ENCODE measurements around the gene ZBP1.
"Not testable (repeated sequence)": the region's sequence is repeated elsewhere in the genome, so short reads cannot be mapped to it uniquely, and the experiment has no call there.

The ZBP1 gene

GRCh38 chr20:57633945-57634491 lies 13.8 kb upstream of the ZBP1 start:
- TF ChIP-seq EZH2phosphoT487 (IDR thresholded peaks at IDR 0.05; ENCODE audit: borderline replicate concordance) (no peak), CTCF (conservative IDR thresholded peaks at IDR 0.05; ENCODE audit: low read length) (no peak)
- no peak overlapping the region for H3K4me2 ChIP-seq (ENCODE audit: low read depth, low read length, poor library complexity, severe bottlenecking)

GRCh38 chr20:57632286-57632685 lies 12.1 kb upstream of the ZBP1 start:
- Histone ChIP-seq H3K4me3 (ENCODE audit: low read length, poor library complexity, severe bottlenecking) (no peak overlapping the region), H2AFZ (ENCODE audit: low read length) (no peak overlapping the region), H3K27me3 (ENCODE audit: insufficient read depth, low read length, poor library complexity, severe bottlenecking) (peaks cover 45% of the 10 kb centered on the region), H3K4me2 (ENCODE audit: low read depth, low read length, poor library complexity, severe bottlenecking) (no peak overlapping the region), H4K20me1 (ENCODE audit: insufficient read depth, low read length, poor library complexity, severe bottlenecking) (no peaks in the 10 kb centered on the region), H3K4me1 (ENCODE audit: insufficient read depth, low read length, poor library complexity, severe bottlenecking) (peaks cover 24% of the 10 kb centered on the region), H3K36me3 (ENCODE audit: insufficient read depth, low read length) (no peaks in the 10 kb centered on the region), H3K79me2 (ENCODE audit: insufficient read depth, low read length) (no peaks in the 10 kb centered on the region), H3K9me3 (ENCODE audit: insufficient read depth, low read depth, low read length) (no peaks in the 10 kb centered on the region), H3K9ac (ENCODE audit: low read depth, low read length, poor library complexity, severe bottlenecking) (no peak overlapping the region), H3K9me2 (replicated peaks; ENCODE audit: low read depth, low read length) (no peaks in the 10 kb centered on the region), H3F3A (ENCODE audit: low read depth) (no peaks in the 10 kb centered on the region)
- TF ChIP-seq EZH2phosphoT487 (IDR thresholded peaks at IDR 0.05; ENCODE audit: borderline replicate concordance) (no peak), CTCF (conservative IDR thresholded peaks at IDR 0.05; ENCODE audit: low read length) (no peak)

More at GRCh38 chr20:57633945-57634491, 13.8 kb upstream of the ZBP1 start:
- no peak overlapping the region for H3K9ac ChIP-seq (ENCODE audit: low read depth, low read length, poor library complexity, severe bottlenecking)
- no peaks in the 10 kb centered on the region for H3K36me3 ChIP-seq (ENCODE audit: insufficient read depth, low read length)
- H3K4me1 ChIP-seq (ENCODE audit: insufficient read depth, low read length, poor library complexity, severe bottlenecking): peaks cover 11% of the 10 kb centered on the region
- no peaks in the 10 kb centered on the region for H4K20me1 ChIP-seq (ENCODE audit: insufficient read depth, low read length, poor library complexity, severe bottlenecking)
- H3K9me3 ChIP-seq (ENCODE audit: insufficient read depth, low read depth, low read length): no peaks in the 10 kb centered on the region
- no peaks in the 10 kb centered on the region for H3K9me2 ChIP-seq (replicated peaks; ENCODE audit: low read depth, low read length)
- peaks cover 47% of the 10 kb centered on the region for H3K27me3 ChIP-seq (ENCODE audit: insufficient read depth, low read length, poor library complexity, severe bottlenecking)
- no peaks in the 10 kb centered on the region for H3F3A ChIP-seq (ENCODE audit: low read depth)
- H3K79me2 ChIP-seq (ENCODE audit: insufficient read depth, low read length): no peaks in the 10 kb centered on the region
- no peak overlapping the region for H3K4me3 ChIP-seq (ENCODE audit: low read length, poor library complexity, severe bottlenecking)
- no peak overlapping the region for H2AFZ ChIP-seq (ENCODE audit: low read length)

GRCh38 chr20:57630061-57630460 lies 9.8 kb upstream of the ZBP1 start:
- TF ChIP-seq EZH2phosphoT487 (IDR thresholded peaks at IDR 0.05; ENCODE audit: borderline replicate concordance): no peak
- TF ChIP-seq CTCF (conservative IDR thresholded peaks at IDR 0.05; ENCODE audit: low read length): no peak
- H4K20me1 ChIP-seq (ENCODE audit: insufficient read depth, low read length, poor library complexity, severe bottlenecking): no peaks in the 10 kb centered on the region
- H3K9ac ChIP-seq (ENCODE audit: low read depth, low read length, poor library complexity, severe bottlenecking): no peak overlapping the region
- H3K9me3 ChIP-seq (ENCODE audit: insufficient read depth, low read depth, low read length): no peaks in the 10 kb centered on the region
- no peaks in the 10 kb centered on the region for H3K9me2 ChIP-seq (replicated peaks; ENCODE audit: low read depth, low read length)
- H3K4me2 ChIP-seq (ENCODE audit: low read depth, low read length, poor library complexity, severe bottlenecking): no peak overlapping the region
- no peak overlapping the region for H3K4me3 ChIP-seq (ENCODE audit: low read length, poor library complexity, severe bottlenecking)
- no peak overlapping the region for H2AFZ ChIP-seq (ENCODE audit: low read length)
- H3K36me3 ChIP-seq (ENCODE audit: insufficient read depth, low read length): no peaks in the 10 kb centered on the region
- H3K79me2 ChIP-seq (ENCODE audit: insufficient read depth, low read length): no peaks in the 10 kb centered on the region
- no peaks in the 10 kb centered on the region for H3F3A ChIP-seq (ENCODE audit: low read depth)
- H3K4me1 ChIP-seq (ENCODE audit: insufficient read depth, low read length, poor library complexity, severe bottlenecking): peaks cover 26% of the 10 kb centered on the region
- H3K27me3 ChIP-seq (ENCODE audit: insufficient read depth, low read length, poor library complexity, severe bottlenecking): peaks cover 25% of the 10 kb centered on the region

DNA sequence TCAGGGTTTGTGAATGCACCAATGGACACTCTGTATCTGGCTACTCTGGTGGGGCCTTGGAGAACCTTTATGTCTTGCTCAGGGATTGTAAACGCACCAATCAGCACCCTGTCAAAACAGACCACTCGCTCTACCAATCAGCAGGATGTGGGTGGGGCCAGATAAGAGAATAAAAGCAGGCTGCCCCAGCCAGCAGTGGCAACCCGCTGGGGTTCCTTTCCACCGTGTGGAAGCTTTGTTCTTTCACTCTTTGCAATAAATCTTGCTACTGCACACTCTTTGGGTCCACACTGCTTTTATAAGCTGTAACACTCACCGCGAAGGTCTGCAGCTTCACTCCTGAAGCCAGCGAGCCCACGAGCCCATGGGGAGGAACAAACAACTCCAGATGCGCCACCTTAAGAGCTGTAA lies 9.3 kb upstream of the ZBP1 start:
- Histone ChIP-seq H3K4me1 (ENCODE audit: insufficient read depth, low read length, poor library complexity, severe bottlenecking) (peaks cover 26% of the 10 kb centered on the region), H3K27me3 (ENCODE audit: insufficient read depth, low read length, poor library complexity, severe bottlenecking) (peaks cover 20% of the 10 kb centered on the region)
- not testable (repeated sequence) for H3F3A ChIP-seq (ENCODE audit: low read depth); H3K9me3 ChIP-seq (ENCODE audit: insufficient read depth, low read depth, low read length); H3K4me3 ChIP-seq (ENCODE audit: low read length, poor library complexity, severe bottlenecking); H3K9ac ChIP-seq (ENCODE audit: low read depth, low read length, poor library complexity, severe bottlenecking); H3K4me2 ChIP-seq (ENCODE audit: low read depth, low read length, poor library complexity, severe bottlenecking); H3K36me3 ChIP-seq (ENCODE audit: insufficient read depth, low read length); H3K9me2 ChIP-seq (replicated peaks; ENCODE audit: low read depth, low read length); H3K79me2 ChIP-seq (ENCODE audit: insufficient read depth, low read length); H2AFZ ChIP-seq (ENCODE audit: low read length); H4K20me1 ChIP-seq (ENCODE audit: insufficient read depth, low read length, poor library complexity, severe bottlenecking)

- not testable (repeated sequence) for H3K4me3 ChIP-seq (ENCODE audit: low read length, poor library complexity, severe bottlenecking); H3K36me3 ChIP-seq (ENCODE audit: insufficient read depth, low read length); H3K9me3 ChIP-seq (ENCODE audit: insufficient read depth, low read depth, low read length); H2AFZ ChIP-seq (ENCODE audit: low read length); H3K79me2 ChIP-seq (ENCODE audit: insufficient read depth, low read length); H3K9ac ChIP-seq (ENCODE audit: low read depth, low read length, poor library complexity, severe bottlenecking); H3K4me2 ChIP-seq (ENCODE audit: low read depth, low read length, poor library complexity, severe bottlenecking); H3F3A ChIP-seq (ENCODE audit: low read depth); H3K9me2 ChIP-seq (replicated peaks; ENCODE audit: low read depth, low read length); H4K20me1 ChIP-seq (ENCODE audit: insufficient read depth, low read length, poor library complexity, severe bottlenecking)
- Histone ChIP-seq H3K4me1 (ENCODE audit: insufficient read depth, low read length, poor library complexity, severe bottlenecking) (peaks cover 21% of the 10 kb centered on the region), H3K27me3 (ENCODE audit: insufficient read depth, low read length, poor library complexity, severe bottlenecking) (peaks cover 20% of the 10 kb centered on the region)
Observed at GRCh38 chr20:57628962-57629308, 8.7 kb upstream of the ZBP1 start.

All from Loucy (cell line).